CD4-positive, alpha-beta T cell (primary cell): ENCODE data around the gene FAM149A. TPM values are rescaled to one million over a fixed set of nuclear protein-coding genes. Genes with fewer than 3 reads are reported as not detected.

Experiments used
- ATAC-seq: fragments of 200-7000 bp; cut with Tn5 transposase; one replicate; pipeline ENCODE4 v1.10.0; 2022; ENCODE audit warnings: mild to moderate bottlenecking; ENCODE audit not compliant: poor library complexity
- CTCF ChIA-PET: fragments of 350-600 bp; sonication (Branson Sonifier 250); formaldehyde crosslinking; loops from one replicate; lab custom pipeline; 2021; ENCODE audit warnings: antibody characterized with exemption, inconsistent platforms; lab: Charles Lee
- POLR2A ChIA-PET: fragments of 350-600 bp; sonication (Branson Sonifier 250); formaldehyde crosslinking; loops from one replicate; lab custom pipeline; 2021; ENCODE audit warnings: antibody characterized with exemption, inconsistent platforms; lab: Charles Lee
- DNase-seq, 14 experiments: peaks; one replicate each; pipeline ENCODE4 v3.0.0-alpha.2; 2013 to 2020; ENCODE audit warnings: mixed read lengths in 2 of 14
- H3K27ac ChIP-seq, 2 donors: one replicate each; pipeline versions ENCODE4 v1.5.1 to v1.7.0; 2013; ENCODE audit warnings: low read length in 2 of 2, low read depth in 1 of 2, mild to moderate bottlenecking in 1 of 2
- H3K27me3 ChIP-seq, 2 experiments: 1 replicate in 1 of 2; 2 replicates in 1 of 2; pipeline versions ENCODE4 v1.6.1 to v1.7.0; 2013; ENCODE audit warnings: low read length in 2 of 2, control low read depth in 1 of 2, mild to moderate bottlenecking in 1 of 2, moderate library complexity in 1 of 2; ENCODE audit not compliant: insufficient read depth in 2 of 2, control insufficient read depth in 1 of 2
- H3K36me3 ChIP-seq: one replicate; pipeline ENCODE4 v1.6.1; 2013; ENCODE audit warnings: low read length, control low read depth; ENCODE audit not compliant: insufficient read depth
- H3K4me1 ChIP-seq: one replicate; pipeline ENCODE4 v1.6.1; 2013; ENCODE audit warnings: low read length, control low read depth; ENCODE audit not compliant: insufficient read depth
- H3K4me3 ChIP-seq: one replicate; pipeline ENCODE4 v1.5.1; 2013; ENCODE audit warnings: mild to moderate bottlenecking, low read length, moderate library complexity
- H3K9me3 ChIP-seq, 2 experiments: 1 replicate in 1 of 2; 2 replicates in 1 of 2; pipeline versions ENCODE4 v1.6.1 to v1.7.0; 2013; ENCODE audit warnings: low read length in 2 of 2, mild to moderate bottlenecking in 2 of 2, control low read depth in 1 of 2, moderate library complexity in 1 of 2; ENCODE audit not compliant: control insufficient read depth in 1 of 2, insufficient read depth in 1 of 2
- H3K27ac Mint-ChIP-seq: one replicate; pipeline ENCODE4 v1.8.0; 2020; ENCODE audit warnings: mixed read lengths
- H3K27me3 Mint-ChIP-seq: one replicate; pipeline ENCODE4 v1.8.0; 2021; ENCODE audit warnings: mixed read lengths
- H3K36me3 Mint-ChIP-seq: one replicate; pipeline ENCODE4 v1.8.0; 2021; ENCODE audit warnings: low read depth, mixed read lengths
- H3K4me1 Mint-ChIP-seq: one replicate; pipeline ENCODE4 v1.8.0; 2021; ENCODE audit warnings: low read depth, mixed read lengths
- H3K4me3 Mint-ChIP-seq: one replicate; pipeline ENCODE4 v1.8.0; 2020; ENCODE audit warnings: mild to moderate bottlenecking, mixed read lengths
- H3K9me3 Mint-ChIP-seq: one replicate; pipeline ENCODE4 v1.8.0; 2020; ENCODE audit warnings: mixed read lengths
- intact Hi-C, 2 experiments: fragments of 100-400 bp; cut with DNase I in 1 of 2; cut with micrococcal nuclease in 1 of 2; formaldehyde crosslinking; loops; one replicate each; pipeline versions ENCODE4 v1.15.1 to v1.9.0; 2023 to 2025; cut with DNase I, micrococcal nuclease
- total RNA-seq, 174 experiments: library from RNA in 2 of 174; stranded (reverse) in 2 of 174; gene quantifications; one replicate each; pipeline ENCODE4 v1.2.3 and lab custom pipeline; 2021 to 2026
- TF ChIP-seq, protein P1 (sequence below): fragments of 200-600 bp; IDR thresholded peaks from one replicate; pipeline ENCODE4 v1.8.0; 2022; ENCODE audit warnings: antibody characterized with exemption, mild to moderate bottlenecking

Gene FAM149A
- total RNA-seq, 2 experiments from 2014 or later = 0.61 to 1.1 TPM

DNA sequence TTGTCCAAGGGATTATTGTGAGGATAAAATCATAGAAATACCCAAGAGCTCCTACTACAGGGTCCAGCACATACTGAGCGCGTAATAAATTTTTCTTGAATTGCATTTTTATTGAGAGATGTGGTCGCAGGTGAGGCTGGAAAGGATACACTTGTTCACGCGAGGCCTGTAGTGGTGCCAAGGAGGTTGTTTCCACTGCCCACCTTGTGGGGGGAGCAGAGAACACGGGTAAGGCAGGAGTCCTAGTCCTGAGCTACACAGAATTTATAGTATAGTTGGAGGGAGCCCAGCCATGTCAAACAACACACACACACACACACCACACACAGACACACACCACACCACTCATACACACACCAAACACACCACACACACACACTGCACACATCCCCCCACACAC lies 55.1 kb downstream of the FAM149A start:
- H3K4me3 Mint-ChIP-seq = no peak overlapping the region
- no peaks in the 10 kb centered on the region for H3K9me3 Mint-ChIP-seq
- H3K36me3 Mint-ChIP-seq = no peaks in the 10 kb centered on the region
- Histone ChIP-seq H3K36me3 (no peaks in the 10 kb centered on the region), H3K27ac (no peak overlapping the region), H3K4me1 (peaks cover 6% of the 10 kb centered on the region), H3K9me3 (no peaks in the 10 kb centered on the region), H3K27me3 (peaks cover 0 to 2% of the 10 kb centered on the region in 2 experiments), H3K4me3 (no peak overlapping the region)
- ChIA-PET CTCF (no interaction called here), POLR2A (no interaction called here)
- DNase-seq = no peak
- H3K27me3 Mint-ChIP-seq = no peaks in the 10 kb centered on the region
- no peak overlapping the region for H3K27ac Mint-ChIP-seq
- ATAC-seq = no peak
- no peaks in the 10 kb centered on the region for H3K4me1 Mint-ChIP-seq
- TF ChIP-seq, protein P1, sequence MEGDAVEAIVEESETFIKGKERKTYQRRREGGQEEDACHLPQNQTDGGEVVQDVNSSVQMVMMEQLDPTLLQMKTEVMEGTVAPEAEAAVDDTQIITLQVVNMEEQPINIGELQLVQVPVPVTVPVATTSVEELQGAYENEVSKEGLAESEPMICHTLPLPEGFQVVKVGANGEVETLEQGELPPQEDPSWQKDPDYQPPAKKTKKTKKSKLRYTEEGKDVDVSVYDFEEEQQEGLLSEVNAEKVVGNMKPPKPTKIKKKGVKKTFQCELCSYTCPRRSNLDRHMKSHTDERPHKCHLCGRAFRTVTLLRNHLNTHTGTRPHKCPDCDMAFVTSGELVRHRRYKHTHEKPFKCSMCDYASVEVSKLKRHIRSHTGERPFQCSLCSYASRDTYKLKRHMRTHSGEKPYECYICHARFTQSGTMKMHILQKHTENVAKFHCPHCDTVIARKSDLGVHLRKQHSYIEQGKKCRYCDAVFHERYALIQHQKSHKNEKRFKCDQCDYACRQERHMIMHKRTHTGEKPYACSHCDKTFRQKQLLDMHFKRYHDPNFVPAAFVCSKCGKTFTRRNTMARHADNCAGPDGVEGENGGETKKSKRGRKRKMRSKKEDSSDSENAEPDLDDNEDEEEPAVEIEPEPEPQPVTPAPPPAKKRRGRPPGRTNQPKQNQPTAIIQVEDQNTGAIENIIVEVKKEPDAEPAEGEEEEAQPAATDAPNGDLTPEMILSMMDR = no peak
- intact Hi-C loops = no loop called here

DNA sequence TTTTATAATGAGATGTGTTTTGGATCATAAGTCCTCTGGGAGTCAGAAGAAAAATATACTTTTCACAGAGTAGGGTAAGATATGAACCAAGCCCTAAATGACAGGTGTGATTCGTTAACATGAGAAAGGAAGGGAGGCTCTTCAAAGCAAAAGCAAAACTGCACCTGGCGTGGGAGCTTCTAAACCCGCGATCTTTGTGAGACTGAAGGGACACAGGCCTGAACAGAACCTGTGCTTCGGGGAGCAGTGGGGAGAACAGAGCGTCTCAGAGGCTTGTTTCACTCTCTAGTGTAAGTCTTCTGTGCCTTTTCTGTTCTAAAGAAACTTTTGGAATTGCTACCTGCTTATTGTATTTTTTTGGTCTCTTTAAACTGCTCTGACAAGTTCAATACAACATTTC lies 56.6 kb downstream of the FAM149A start:
- Histone ChIP-seq H3K4me1 (peaks cover 6% of the 10 kb centered on the region), H3K4me3 (no peak overlapping the region), H3K9me3 (no peaks in the 10 kb centered on the region), H3K27ac (no peak overlapping the region), H3K36me3 (no peaks in the 10 kb centered on the region), H3K27me3 (peaks cover 0 to 2% of the 10 kb centered on the region in 2 experiments)
- CTCF ChIA-PET = interaction anchor here (0.6 kb wide), 1 partner anchor 13 kb away, joined by 3 read pairs; no protein-coding TSS in a partner anchor
- TF ChIP-seq, protein P1 = no peak
- H3K4me3 Mint-ChIP-seq = peak overlapping the region; percentile 46
- H3K4me1 Mint-ChIP-seq = no peaks in the 10 kb centered on the region
- POLR2A ChIA-PET = interaction anchor here (1.4 kb wide), 1 partner anchor 30 kb away, joined by 11 read pairs; the partner anchor contains the start of gene CYP4V2
- intact Hi-C loops = no loop called here
- peak in 4 of 14 experiments; percentile 15 to 39 (median 28) for DNase-seq
- H3K27ac Mint-ChIP-seq = no peak overlapping the region
- no peaks in the 10 kb centered on the region for H3K27me3 Mint-ChIP-seq
- ATAC-seq = peak; percentile 51
- H3K36me3 Mint-ChIP-seq = no peaks in the 10 kb centered on the region
- no peaks in the 10 kb centered on the region for H3K9me3 Mint-ChIP-seq

DNA sequence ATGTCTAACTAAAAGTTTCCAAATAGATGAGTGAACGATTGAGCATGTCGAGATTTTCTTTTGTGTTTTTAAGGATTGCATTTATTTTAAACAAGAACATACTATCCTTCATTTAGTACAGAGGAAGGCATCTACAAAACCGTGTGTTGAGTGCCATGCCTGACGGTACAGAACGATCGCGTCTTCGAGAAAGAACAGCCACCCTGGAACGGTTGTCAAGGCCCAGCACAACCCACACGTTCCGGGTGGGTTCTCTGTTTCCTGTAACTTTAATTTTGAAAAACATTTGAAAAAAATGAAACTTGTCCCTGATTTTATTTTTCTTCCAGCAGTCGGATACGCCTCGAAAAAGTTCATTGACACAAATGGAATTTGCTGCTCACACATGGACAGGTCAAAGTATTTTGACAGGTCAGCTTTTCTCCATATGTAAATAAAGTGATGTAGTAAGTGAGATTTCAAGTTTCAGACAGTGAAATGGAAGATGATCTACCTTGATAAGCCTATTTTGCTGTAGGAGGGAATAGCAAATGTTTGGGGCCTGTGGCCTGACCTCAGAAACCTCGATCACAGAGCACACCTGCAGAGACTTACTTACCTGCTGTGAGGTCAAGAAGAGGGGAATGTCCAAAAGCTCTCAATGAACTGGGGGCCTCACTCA lies 62.5 kb downstream of the FAM149A start:
- ChIA-PET CTCF (no interaction called here), POLR2A (no interaction called here)
- no peaks in the 10 kb centered on the region for H3K9me3 Mint-ChIP-seq
- Histone ChIP-seq H3K36me3 (no peaks in the 10 kb centered on the region), H3K27ac (no peak overlapping the region), H3K9me3 (no peaks in the 10 kb centered on the region), H3K27me3 (no peaks in the 10 kb centered on the region), H3K4me3 (no peak overlapping the region), H3K4me1 (no peaks in the 10 kb centered on the region)
- no peaks in the 10 kb centered on the region for H3K36me3 Mint-ChIP-seq
- H3K4me1 Mint-ChIP-seq = no peaks in the 10 kb centered on the region
- intact Hi-C loops = no loop called here
- TF ChIP-seq, protein P1 = no peak
- H3K4me3 Mint-ChIP-seq = no peak overlapping the region
- H3K27me3 Mint-ChIP-seq = peaks cover 7% of the 10 kb centered on the region
- no peak for ATAC-seq
- no peak for DNase-seq
- H3K27ac Mint-ChIP-seq = no peak overlapping the region
